ENCODE data around the gene RNF215. TPM values are rescaled to one million over a fixed set of nuclear protein-coding genes. Genes with fewer than 3 reads are reported as not detected.

Gene RNF215
- total and polyA plus RNA-seq, 8 donors = 14.6 to 27.5 (median 23.2) TPM

DNA sequence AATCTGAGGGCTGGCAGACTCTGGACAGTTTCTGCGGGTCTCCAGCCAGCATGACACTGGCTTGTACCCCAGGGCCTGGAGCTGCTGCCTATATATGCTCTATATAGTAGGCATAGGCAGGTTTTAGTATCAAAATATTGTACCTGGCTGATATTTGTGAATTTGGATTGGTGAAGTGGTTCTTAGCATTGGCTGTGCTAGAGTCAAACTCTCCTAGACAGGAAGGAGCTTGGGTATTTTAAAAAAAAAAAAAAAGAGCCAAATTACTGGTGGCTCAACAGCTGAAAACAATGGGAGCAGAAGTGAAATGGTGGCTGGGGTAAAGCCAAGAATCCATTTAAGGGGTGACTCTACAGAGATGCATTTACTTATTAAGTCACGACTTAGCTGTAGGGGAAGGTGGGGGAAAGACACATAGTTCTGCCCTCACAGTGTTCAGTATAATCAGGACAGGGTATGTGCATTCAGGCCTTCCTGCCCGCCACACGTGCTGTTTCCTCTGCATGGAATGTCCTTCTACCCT lies 27.4 kb upstream of the RNF215 start:
- Histone ChIP-seq H3K27ac (no peak overlapping the region), H3K36me3 (peaks cover 0 to 54% of the 10 kb centered on the region in 2 donors), H3K4me3 (no peak overlapping the region), H3K4me1 (no peaks in the 10 kb centered on the region), H3K27me3 (no peaks in the 10 kb centered on the region), H3K9me3 (no peaks in the 10 kb centered on the region)
- no peak for ATAC-seq
- TF ChIP-seq CTCF (IDR thresholded peaks at IDR 0.05) = no peak
- DNase-seq = no peak
- intact Hi-C loops (cut with DNase I) = no loop called here

GRCh38 chr22:30413745-30414524 lies 26.7 kb upstream of the RNF215 start:
- Histone ChIP-seq H3K9me3 (no peaks in the 10 kb centered on the region), H3K27ac (no peak overlapping the region), H3K4me1 (no peaks in the 10 kb centered on the region), H3K36me3 (peaks cover 0 to 49% of the 10 kb centered on the region in 2 donors), H3K27me3 (no peaks in the 10 kb centered on the region), H3K4me3 (no peak overlapping the region)
- no peak for ATAC-seq
- DNase-seq = no peak
- intact Hi-C loops (cut with DNase I) = no loop called here
- no peak for TF ChIP-seq CTCF (IDR thresholded peaks at IDR 0.05)

DNA sequence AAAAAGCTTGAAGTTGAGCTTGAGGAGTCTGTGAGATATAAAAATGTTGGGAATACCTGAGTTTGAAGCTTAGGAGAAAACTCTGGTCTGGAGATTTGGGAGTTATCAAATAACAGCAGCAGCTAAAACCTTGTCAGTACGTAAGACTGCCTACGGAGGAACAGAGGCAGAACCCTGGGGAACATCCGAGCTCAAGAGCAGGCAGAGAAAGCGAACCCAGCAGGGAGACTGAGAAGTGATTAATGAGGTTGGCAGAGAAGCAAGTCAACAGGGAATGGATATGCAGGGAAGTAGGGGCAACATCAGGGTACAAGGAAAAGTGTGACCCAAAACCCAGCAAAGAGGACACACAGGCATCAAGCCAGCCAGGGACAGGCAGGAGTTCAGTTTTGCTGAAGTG lies 25.8 kb upstream of the RNF215 start:
- no peak for DNase-seq
- ATAC-seq = no peak
- TF ChIP-seq CTCF (IDR thresholded peaks at IDR 0.05) = no peak
- Histone ChIP-seq H3K27ac (no peak overlapping the region), H3K36me3 (peaks cover 0 to 40% of the 10 kb centered on the region in 2 donors), H3K9me3 (no peaks in the 10 kb centered on the region), H3K27me3 (no peaks in the 10 kb centered on the region), H3K4me3 (no peak overlapping the region), H3K4me1 (no peaks in the 10 kb centered on the region)
- intact Hi-C loops (cut with DNase I) = no loop called here

DNA sequence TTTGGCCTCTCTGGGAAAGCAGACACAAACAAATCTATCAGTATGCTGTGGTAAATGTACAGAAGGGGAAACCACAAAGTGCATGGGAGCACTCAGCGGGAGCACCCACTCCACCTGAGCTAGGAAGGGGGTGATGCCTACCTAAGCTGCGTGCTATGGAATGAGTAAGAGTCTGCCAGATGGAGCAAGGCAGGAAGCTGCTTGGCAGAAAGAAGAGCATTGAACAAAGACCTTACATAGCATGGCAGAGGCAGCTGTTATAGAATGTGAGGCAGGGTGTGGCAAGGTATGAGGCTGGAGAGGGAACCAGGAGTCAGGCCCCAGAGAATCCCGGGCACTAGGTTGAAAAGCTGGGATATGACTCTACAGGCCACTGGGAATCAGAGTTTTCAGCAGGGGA lies 24.6 kb upstream of the RNF215 start:
- DNase-seq (no peak), ATAC-seq (no peak)
- Histone ChIP-seq H3K27ac (no peak overlapping the region), H3K9me3 (no peaks in the 10 kb centered on the region), H3K4me1 (no peaks in the 10 kb centered on the region), H3K27me3 (no peaks in the 10 kb centered on the region), H3K4me3 (no peak overlapping the region), H3K36me3 (peaks cover 0 to 29% of the 10 kb centered on the region in 2 donors)
- intact Hi-C loops (cut with DNase I) = no loop called here
- no peak for TF ChIP-seq CTCF (IDR thresholded peaks at IDR 0.05)

GRCh38 chr22:30408388-30409102 lies 21.3 kb upstream of the RNF215 start:
- DNase-seq (no peak), ATAC-seq (peak; percentile 47)
- Histone ChIP-seq H3K27me3 (no peaks in the 10 kb centered on the region), H3K27ac (no peak overlapping the region), H3K9me3 (no peaks in the 10 kb centered on the region), H3K4me3 (no peak overlapping the region), H3K4me1 (no peaks in the 10 kb centered on the region), H3K36me3 (peaks cover 0 to 11% of the 10 kb centered on the region in 2 donors)
- no peak for TF ChIP-seq CTCF (IDR thresholded peaks at IDR 0.05)
- intact Hi-C loops (cut with DNase I) = no loop called here

All from left lung (tissue), 10 donors.